CD4-positive, alpha-beta T cell treated with Interleukin-17A for 1 hour (primary cell): ENCODE data around the gene EIF3CL.
"Not testable (repeated sequence)": the region's sequence is repeated elsewhere in the genome, so short reads cannot be mapped to it uniquely, and the experiment has no call there.

ENCODE experiments used
- DNase-seq: peaks from one replicate; pipeline ENCODE4 v3.0.0-alpha.2; 2020

EIF3CL gene

GRCh38 chr16:28363408-28363807 is 40.2 kb downstream of the EIF3CL start, which contains the start of gene NPIPB6:
TSS of gene NPIPB6 (minus strand) at chr16:28363508. CDS start at chr16:28362822, 686 bp downstream.
- DNase-seq: not testable (repeated sequence)

GRCh38 chr16:28362600-28362999 is 41.0 kb downstream of the EIF3CL start:
- not testable (repeated sequence) for DNase-seq

- DNase-seq: not testable (repeated sequence)
These were observed 65.4 kb downstream of the EIF3CL start for GRCh38 chr16:28338230-28338629.

- DNase-seq: not testable (repeated sequence)
These were observed 66.5 kb downstream of the EIF3CL start for GRCh38 chr16:28336940-28337710.

- DNase-seq: not testable (repeated sequence)
These were observed 68.0 kb downstream of the EIF3CL start for GRCh38 chr16:28335678-28336077.

- DNase-seq: not testable (repeated sequence)
These were observed 71.0 kb downstream of the EIF3CL start for GRCh38 chr16:28332632-28333031.

- not testable (repeated sequence) for DNase-seq
These were observed 72.7 kb downstream of the EIF3CL start for GRCh38 chr16:28330981-28331380.

- DNase-seq: peak; percentile 25
These were observed 73.4 kb downstream of the EIF3CL start for GRCh38 chr16:28330232-28330631.
